SK-N-SH treated with all-trans-retinoic acid at 6 μM for 48 hours (cell line): Measurements from ENCODE around the gene PDCD2L.
"Not testable (repeated sequence)": the region's sequence is repeated elsewhere in the genome, so short reads cannot be mapped to it uniquely, and the experiment has no call there.

ENCODE experiments used
- BACH2 ChIP-seq: fragments of 250-450 bp; sonication (Bioruptor Pico); IDR thresholded peaks from 2 replicates; pipeline ENCODE4 v1.9.0; 2021; ENCODE audit warnings: mild to moderate bottlenecking, borderline replicate concordance
- GLIS3 ChIP-seq: fragments of 250-450 bp; sonication (Bioruptor Pico); IDR thresholded peaks from 2 replicates; pipeline ENCODE4 v1.5.0; 2020; ENCODE audit warnings: mild to moderate bottlenecking, moderate library complexity
- ISL1 ChIP-seq: fragments of 250-450 bp; sonication (Bioruptor Pico); IDR thresholded peaks from 2 replicates; pipeline ENCODE4 v2.1.2; 2022; ENCODE audit warnings: mild to moderate bottlenecking, moderate library complexity
- RARB ChIP-seq: fragments of 250-450 bp; sonication (Bioruptor Pico); IDR thresholded peaks from 2 replicates; pipeline ENCODE4 v1.8.0; 2021; ENCODE audit warnings: mild to moderate bottlenecking, moderate library complexity
- SNAI2 ChIP-seq: fragments of 250-450 bp; sonication (Bioruptor Pico); IDR thresholded peaks from 2 replicates; pipeline ENCODE4 v1.5.0; 2020; ENCODE audit warnings: mild to moderate bottlenecking, moderate library complexity
- TCF4 ChIP-seq: fragments of 250-450 bp; sonication (Bioruptor Pico); IDR thresholded peaks from 2 replicates; pipeline ENCODE4 v1.8.0; 2021; ENCODE audit warnings: mild to moderate bottlenecking, moderate library complexity, borderline replicate concordance
- TOX ChIP-seq: fragments of 250-450 bp; sonication (Bioruptor Pico); IDR thresholded peaks from 2 replicates; pipeline ENCODE4 v1.8.0; 2021; ENCODE audit warnings: mild to moderate bottlenecking, moderate library complexity, borderline replicate concordance
- ZC3H10 ChIP-seq: fragments of 250-450 bp; sonication (Bioruptor Pico); IDR thresholded peaks from 2 replicates; pipeline ENCODE4 v1.5.1; 2021; ENCODE audit warnings: mild to moderate bottlenecking, moderate library complexity
- ZFP3 ChIP-seq: fragments of 250-450 bp; sonication (Bioruptor Pico); IDR thresholded peaks from 2 replicates; pipeline ENCODE4 v1.5.0; 2020; ENCODE audit warnings: mild to moderate bottlenecking, moderate library complexity
- ZFP30 ChIP-seq: fragments of 450-650 bp; formaldehyde crosslinking; IDR thresholded peaks from 2 replicates; pipeline ENCODE4 v1.5.0; 2022; ENCODE audit warnings: mild to moderate bottlenecking, moderate library complexity
- ZNF70 ChIP-seq: fragments of 450-650 bp; formaldehyde crosslinking; IDR thresholded peaks from 2 replicates; pipeline ENCODE4 v1.5.0; 2020; ENCODE audit warnings: mild to moderate bottlenecking, moderate library complexity
- ZNF8 ChIP-seq: fragments of 450-650 bp; formaldehyde crosslinking; IDR thresholded peaks from 2 replicates; pipeline ENCODE4 v1.5.0; 2020; ENCODE audit warnings: mild to moderate bottlenecking, moderate library complexity
- TF ChIP-seq, protein P1 (sequence below): fragments of 250-450 bp; sonication (Bioruptor Pico); IDR thresholded peaks from 2 replicates; pipeline ENCODE4 v1.8.0; 2020; ENCODE audit warnings: mild to moderate bottlenecking, moderate library complexity, borderline replicate concordance
- TF ChIP-seq, protein P2 (sequence below): fragments of 250-450 bp; sonication (Bioruptor Pico); IDR thresholded peaks from 2 replicates; pipeline ENCODE4 v1.5.0; 2020; ENCODE audit warnings: mild to moderate bottlenecking, moderate library complexity

DNA sequence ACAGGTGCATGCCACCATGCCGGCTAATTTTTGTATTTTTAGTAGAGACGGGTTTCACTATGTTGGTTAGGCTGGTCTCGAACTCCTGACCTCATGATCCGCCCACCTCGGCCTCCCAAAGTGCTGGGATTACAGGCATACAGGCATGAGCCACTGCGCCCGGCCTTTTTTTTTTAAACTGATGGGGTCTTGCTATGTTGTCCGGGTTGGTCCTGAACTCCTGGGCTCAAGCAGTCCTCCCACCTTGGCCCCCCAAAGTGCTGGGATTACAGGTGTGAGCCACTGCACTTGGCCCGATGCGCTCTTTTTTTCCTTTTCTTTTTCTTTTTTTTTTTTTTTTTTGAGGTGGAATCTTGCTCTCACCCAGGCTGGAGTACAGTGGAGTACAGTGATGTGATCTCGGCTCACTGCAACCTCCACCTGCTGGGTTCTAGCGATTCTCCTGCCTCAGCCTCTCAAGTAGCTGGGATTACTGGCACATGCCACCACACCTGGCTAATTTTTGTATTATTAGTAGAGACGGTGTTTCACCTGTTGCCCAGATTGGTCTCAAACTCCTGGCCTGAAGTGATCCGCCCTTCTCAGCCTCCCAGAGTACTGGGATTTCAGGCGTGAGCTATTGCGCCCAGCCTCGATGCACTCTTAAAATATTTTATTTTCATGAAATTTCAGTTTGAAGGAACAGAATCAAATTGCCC is 51.7 kb downstream of the PDCD2L start:
- TF ChIP-seq TCF4 (CRISPR knock-in tag); ZFP3 (CRISPR knock-in tag); GLIS3; ZNF8 (CRISPR knock-in tag); ZNF70 (CRISPR knock-in tag); BACH2 (CRISPR knock-in tag); SNAI2; ISL1 (CRISPR knock-in tag); RARB (CRISPR knock-in tag); TOX (CRISPR knock-in tag); ZC3H10 (CRISPR knock-in tag); ZFP30: not testable (repeated sequence)
- TF ChIP-seq, protein P1, sequence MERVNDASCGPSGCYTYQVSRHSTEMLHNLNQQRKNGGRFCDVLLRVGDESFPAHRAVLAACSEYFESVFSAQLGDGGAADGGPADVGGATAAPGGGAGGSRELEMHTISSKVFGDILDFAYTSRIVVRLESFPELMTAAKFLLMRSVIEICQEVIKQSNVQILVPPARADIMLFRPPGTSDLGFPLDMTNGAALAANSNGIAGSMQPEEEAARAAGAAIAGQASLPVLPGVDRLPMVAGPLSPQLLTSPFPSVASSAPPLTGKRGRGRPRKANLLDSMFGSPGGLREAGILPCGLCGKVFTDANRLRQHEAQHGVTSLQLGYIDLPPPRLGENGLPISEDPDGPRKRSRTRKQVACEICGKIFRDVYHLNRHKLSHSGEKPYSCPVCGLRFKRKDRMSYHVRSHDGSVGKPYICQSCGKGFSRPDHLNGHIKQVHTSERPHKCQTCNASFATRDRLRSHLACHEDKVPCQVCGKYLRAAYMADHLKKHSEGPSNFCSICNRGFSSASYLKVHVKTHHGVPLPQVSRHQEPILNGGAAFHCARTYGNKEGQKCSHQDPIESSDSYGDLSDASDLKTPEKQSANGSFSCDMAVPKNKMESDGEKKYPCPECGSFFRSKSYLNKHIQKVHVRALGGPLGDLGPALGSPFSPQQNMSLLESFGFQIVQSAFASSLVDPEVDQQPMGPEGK (CRISPR knock-in tag), result not testable (repeated sequence)
- TF ChIP-seq, protein P2, sequence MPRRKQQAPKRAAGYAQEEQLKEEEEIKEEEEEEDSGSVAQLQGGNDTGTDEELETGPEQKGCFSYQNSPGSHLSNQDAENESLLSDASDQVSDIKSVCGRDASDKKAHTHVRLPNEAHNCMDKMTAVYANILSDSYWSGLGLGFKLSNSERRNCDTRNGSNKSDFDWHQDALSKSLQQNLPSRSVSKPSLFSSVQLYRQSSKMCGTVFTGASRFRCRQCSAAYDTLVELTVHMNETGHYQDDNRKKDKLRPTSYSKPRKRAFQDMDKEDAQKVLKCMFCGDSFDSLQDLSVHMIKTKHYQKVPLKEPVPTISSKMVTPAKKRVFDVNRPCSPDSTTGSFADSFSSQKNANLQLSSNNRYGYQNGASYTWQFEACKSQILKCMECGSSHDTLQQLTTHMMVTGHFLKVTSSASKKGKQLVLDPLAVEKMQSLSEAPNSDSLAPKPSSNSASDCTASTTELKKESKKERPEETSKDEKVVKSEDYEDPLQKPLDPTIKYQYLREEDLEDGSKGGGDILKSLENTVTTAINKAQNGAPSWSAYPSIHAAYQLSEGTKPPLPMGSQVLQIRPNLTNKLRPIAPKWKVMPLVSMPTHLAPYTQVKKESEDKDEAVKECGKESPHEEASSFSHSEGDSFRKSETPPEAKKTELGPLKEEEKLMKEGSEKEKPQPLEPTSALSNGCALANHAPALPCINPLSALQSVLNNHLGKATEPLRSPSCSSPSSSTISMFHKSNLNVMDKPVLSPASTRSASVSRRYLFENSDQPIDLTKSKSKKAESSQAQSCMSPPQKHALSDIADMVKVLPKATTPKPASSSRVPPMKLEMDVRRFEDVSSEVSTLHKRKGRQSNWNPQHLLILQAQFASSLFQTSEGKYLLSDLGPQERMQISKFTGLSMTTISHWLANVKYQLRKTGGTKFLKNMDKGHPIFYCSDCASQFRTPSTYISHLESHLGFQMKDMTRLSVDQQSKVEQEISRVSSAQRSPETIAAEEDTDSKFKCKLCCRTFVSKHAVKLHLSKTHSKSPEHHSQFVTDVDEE (CRISPR knock-in tag), result not testable (repeated sequence)
